CD14-positive monocyte (primary cell): ENCODE results near the gene NAV1. TPM values are rescaled to one million over a fixed set of nuclear protein-coding genes. Genes with fewer than 3 reads are reported as not detected.

Experiments used
- DNase-seq, 3 donors: peaks; one replicate each; pipeline ENCODE4 v3.0.0-alpha.2; 2011 to 2022
- H2AFZ ChIP-seq: 2 replicates; pipeline ENCODE4 v1.6.0; 2012; ENCODE audit warnings: mild to moderate bottlenecking, low read depth, low read length, inconsistent platforms; ENCODE audit not compliant: insufficient read depth, poor library complexity, severe bottlenecking
- H3K27ac ChIP-seq, 2 donors: 1 replicate in 1 of 2; 2 replicates in 1 of 2; pipeline ENCODE4 v1.5.1; 2012 to 2013; ENCODE audit warnings: low read length in 2 of 2, control low read depth in 1 of 2, inconsistent platforms in 1 of 2, low read depth in 1 of 2, mild to moderate bottlenecking in 1 of 2
- H3K27me3 ChIP-seq, 2 donors: one replicate each; pipeline versions ENCODE4 v1.6.0 to v1.6.1; 2011 to 2013; ENCODE audit warnings: low read length in 2 of 2; ENCODE audit not compliant: control insufficient read depth in 2 of 2, insufficient read depth in 2 of 2
- H3K36me3 ChIP-seq, 2 donors: replicated peaks in 1 of 2; 1 replicate in 1 of 2; 2 replicates in 1 of 2; pipeline versions ENCODE4 v1.5.1 to v1.6.1; 2012 to 2013; ENCODE audit warnings: low read length in 2 of 2, control low read depth in 1 of 2, inconsistent platforms in 1 of 2, mild to moderate bottlenecking in 1 of 2; ENCODE audit not compliant: insufficient read depth in 2 of 2, control insufficient read depth in 1 of 2
- H3K4me1 ChIP-seq, 2 donors: 1 replicate in 1 of 2; 2 replicates in 1 of 2; pipeline versions ENCODE4 v1.5.1 to v1.6.1; 2012 to 2013; ENCODE audit warnings: low read length in 2 of 2, control low read depth in 1 of 2, inconsistent platforms in 1 of 2, mild to moderate bottlenecking in 1 of 2, moderate library complexity in 1 of 2; ENCODE audit not compliant: insufficient read depth in 2 of 2, control insufficient read depth in 1 of 2
- H3K4me2 ChIP-seq: replicated peaks from 2 replicates; pipeline ENCODE3; 2012; ENCODE audit warnings: low read length, moderate library complexity, mild to moderate bottlenecking; ENCODE audit not compliant: poor library complexity, severe bottlenecking; ENCODE audit errors: extremely low read depth
- H3K4me3 ChIP-seq, 3 experiments: fragments of 200-600 bp in 1 of 3; sonication (generic) in 1 of 3; replicated peaks in 1 of 3; 1 replicate in 2 of 3; 2 replicates in 1 of 3; pipeline ENCODE4 v1.5.1; 2011 to 2013; ENCODE audit warnings: low read length in 3 of 3, mild to moderate bottlenecking in 3 of 3, control low read depth in 2 of 3, low read depth in 2 of 3, inconsistent platforms in 1 of 3, moderate library complexity in 1 of 3
- H3K79me2 ChIP-seq: 2 replicates; pipeline ENCODE4 v1.6.0; 2012; ENCODE audit warnings: mild to moderate bottlenecking, control low read depth, inconsistent platforms, low read length, moderate library complexity; ENCODE audit not compliant: insufficient read depth
- H3K9ac ChIP-seq: 2 replicates; pipeline ENCODE4 v1.6.0; 2017; ENCODE audit warnings: low read length, mild to moderate bottlenecking; ENCODE audit not compliant: insufficient read depth, poor library complexity, severe bottlenecking
- H3K9me3 ChIP-seq, 2 donors: replicated peaks in 1 of 2; 1 replicate in 1 of 2; 2 replicates in 1 of 2; pipeline versions ENCODE4 v1.5.1 to v1.6.1; 2012 to 2013; ENCODE audit warnings: low read length in 2 of 2, control low read depth in 1 of 2; ENCODE audit not compliant: control insufficient read depth in 1 of 2, insufficient read depth in 1 of 2
- H4K20me1 ChIP-seq: 2 replicates; pipeline ENCODE4 v1.6.0; 2012; ENCODE audit warnings: mild to moderate bottlenecking, low read length, control low read depth, moderate library complexity; ENCODE audit not compliant: insufficient read depth
- H3K27ac Mint-ChIP-seq, 7 donors: one replicate each; pipeline ENCODE4 v1.8.0; 2020; ENCODE audit warnings: mild to moderate bottlenecking in 7 of 7, mixed read lengths in 7 of 7, moderate library complexity in 6 of 7, inconsistent platforms in 2 of 7
- H3K27me3 Mint-ChIP-seq, 3 donors: one replicate each; pipeline ENCODE4 v1.8.0; 2021 to 2022; ENCODE audit warnings: low read depth in 3 of 3, mild to moderate bottlenecking in 3 of 3, mixed read lengths in 3 of 3, moderate library complexity in 3 of 3, inconsistent platforms in 1 of 3
- H3K36me3 Mint-ChIP-seq, 2 donors: one replicate each; pipeline ENCODE4 v1.8.0; 2020; ENCODE audit warnings: mixed read lengths in 2 of 2, inconsistent platforms in 1 of 2, mild to moderate bottlenecking in 1 of 2
- H3K4me1 Mint-ChIP-seq: one replicate; pipeline ENCODE4 v1.8.0; 2020; ENCODE audit warnings: mild to moderate bottlenecking, mixed read lengths
- H3K4me3 Mint-ChIP-seq, 2 donors: one replicate each; pipeline ENCODE4 v1.8.0; 2020; ENCODE audit warnings: mild to moderate bottlenecking in 2 of 2, mixed read lengths in 2 of 2, moderate library complexity in 1 of 2
- H3K9me3 Mint-ChIP-seq, 7 donors: one replicate each; pipeline ENCODE4 v1.8.0; 2020 to 2022; ENCODE audit warnings: mixed read lengths in 7 of 7, mild to moderate bottlenecking in 6 of 7, moderate library complexity in 6 of 7, inconsistent platforms in 2 of 7
- WGBS: methylation state at CpG from one replicate; pipeline ENCODE4 v1.1.5; 2013; ENCODE audit warnings: missing lambda C conversion rate; ENCODE audit not compliant: insufficient coverage; 5-methylcytosine and 5-hydroxymethylcytosine counted together
- intact Hi-C, 2 donors: fragments of 100-400 bp; cut with micrococcal nuclease; formaldehyde crosslinking; loops; one replicate each; pipeline versions ENCODE4 v1.15.0 to v1.15.1; 2023
- polyA plus RNA-seq, 3 donors: library from polyadenylated mRNA; depleted of rRNA in 1 of 3; unstranded in 2 of 3; stranded (reverse) in 1 of 3; fragments of 300-500 nt in 2 of 3; fragments of >200 nt in 1 of 3; fragmentation: Illumina TruSeq in 2 of 3; gene quantifications; 1 replicate in 2 of 3; 2 replicates in 1 of 3; pipeline ENCODE4 v1.2.3, GENCODE V29; 2012 to 2021
- TF ChIP-seq, protein P1 (sequence below): fragments of 200-600 bp; IDR thresholded peaks from one replicate; pipeline ENCODE4 v1.8.0; 2022; ENCODE audit warnings: antibody characterized with exemption, mild to moderate bottlenecking

The NAV1 gene
- polyA plus RNA-seq, 3 donors: 0.37 to 1.4 (median 0.89) TPM

DNA sequence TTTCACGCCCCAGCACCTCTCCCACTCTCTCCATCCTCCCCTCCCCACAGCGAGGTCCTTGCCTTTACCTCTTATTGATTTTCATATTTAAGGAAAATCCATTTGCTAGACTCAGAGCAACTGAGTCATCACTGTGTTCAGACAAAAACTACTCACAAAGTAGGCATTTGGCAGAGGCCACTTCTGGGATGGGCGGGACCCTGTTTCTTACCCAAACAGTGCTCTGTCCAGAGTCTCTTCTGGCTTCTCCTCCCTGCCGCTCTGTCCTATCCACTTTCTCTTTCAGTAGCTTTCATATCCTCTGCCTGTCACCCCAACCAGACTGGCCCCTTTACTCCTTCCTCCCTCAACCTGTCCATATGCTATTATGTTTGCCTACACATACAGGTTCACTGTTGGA is 2.4 kb upstream of the NAV1 start:
- no peak overlapping the region for H3K4me3 Mint-ChIP-seq
- H3K27ac Mint-ChIP-seq: peak overlapping the region in 6 of 7 donors; percentile 50 to 88 (median 74)
- H3K9ac ChIP-seq: no peak overlapping the region

DNA sequence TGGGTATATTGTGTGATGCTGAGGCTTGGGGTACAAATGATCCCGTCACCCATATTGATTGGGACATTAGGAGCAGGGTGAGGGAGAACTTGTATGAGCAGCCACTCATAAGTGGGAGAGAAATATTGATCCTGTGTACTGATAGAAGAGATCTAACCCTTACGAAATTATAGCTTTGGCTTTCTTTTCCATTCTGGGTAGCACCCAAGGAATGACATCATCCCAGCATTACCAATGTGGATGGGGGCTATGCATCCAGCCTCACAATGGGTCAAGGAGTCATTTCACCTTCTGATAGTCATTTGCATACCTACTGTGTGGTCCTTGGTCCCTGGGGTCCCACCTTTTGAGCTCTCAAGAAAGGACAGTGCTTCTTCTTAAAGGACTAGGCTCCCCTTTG is 1.9 kb upstream of the NAV1 start:
- DNase-seq: no peak
- H3K4me3 Mint-ChIP-seq: no peak overlapping the region
- intact Hi-C loops: no loop called here
- peaks cover 7 to 22% of the 10 kb centered on the region in 2 donors for H3K36me3 Mint-ChIP-seq
- H3K27ac ChIP-seq: no peak overlapping the region
- no peak overlapping the region for H3K27ac Mint-ChIP-seq
- no peak overlapping the region for H3K4me2 ChIP-seq
- peaks cover 32 to 37% of the 10 kb centered on the region in 2 donors for H3K27me3 ChIP-seq
- WGBS: 83% methylated on average over 1 of the region's 2 CpGs
- H3K4me3 ChIP-seq: no peak overlapping the region
- no peak overlapping the region for H2AFZ ChIP-seq
- H3K27me3 Mint-ChIP-seq: peaks cover 24 to 40% (median 32%) of the 10 kb centered on the region in 3 donors
- no peaks in the 10 kb centered on the region for H3K9me3 ChIP-seq
- no peak overlapping the region for H3K9ac ChIP-seq
- H3K79me2 ChIP-seq: no peaks in the 10 kb centered on the region
- H3K36me3 ChIP-seq: no peaks in the 10 kb centered on the region
- H4K20me1 ChIP-seq: no peaks in the 10 kb centered on the region
- H3K4me1 ChIP-seq: peaks cover 52 to 63% of the 10 kb centered on the region in 2 donors
- TF ChIP-seq, protein P1, sequence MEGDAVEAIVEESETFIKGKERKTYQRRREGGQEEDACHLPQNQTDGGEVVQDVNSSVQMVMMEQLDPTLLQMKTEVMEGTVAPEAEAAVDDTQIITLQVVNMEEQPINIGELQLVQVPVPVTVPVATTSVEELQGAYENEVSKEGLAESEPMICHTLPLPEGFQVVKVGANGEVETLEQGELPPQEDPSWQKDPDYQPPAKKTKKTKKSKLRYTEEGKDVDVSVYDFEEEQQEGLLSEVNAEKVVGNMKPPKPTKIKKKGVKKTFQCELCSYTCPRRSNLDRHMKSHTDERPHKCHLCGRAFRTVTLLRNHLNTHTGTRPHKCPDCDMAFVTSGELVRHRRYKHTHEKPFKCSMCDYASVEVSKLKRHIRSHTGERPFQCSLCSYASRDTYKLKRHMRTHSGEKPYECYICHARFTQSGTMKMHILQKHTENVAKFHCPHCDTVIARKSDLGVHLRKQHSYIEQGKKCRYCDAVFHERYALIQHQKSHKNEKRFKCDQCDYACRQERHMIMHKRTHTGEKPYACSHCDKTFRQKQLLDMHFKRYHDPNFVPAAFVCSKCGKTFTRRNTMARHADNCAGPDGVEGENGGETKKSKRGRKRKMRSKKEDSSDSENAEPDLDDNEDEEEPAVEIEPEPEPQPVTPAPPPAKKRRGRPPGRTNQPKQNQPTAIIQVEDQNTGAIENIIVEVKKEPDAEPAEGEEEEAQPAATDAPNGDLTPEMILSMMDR: no peak
- H3K9me3 Mint-ChIP-seq: peaks cover 0 to 11% (median 0%) of the 10 kb centered on the region in 7 donors
- peaks cover 64% of the 10 kb centered on the region for H3K4me1 Mint-ChIP-seq

More for the DNA sequence above, 2.4 kb upstream of the NAV1 start:
- Histone ChIP-seq H3K4me3 (no peak overlapping the region), H2AFZ (no peak overlapping the region), H3K4me2 (no peak overlapping the region), H3K4me1 (peaks cover 47 to 58% of the 10 kb centered on the region in 2 donors), H4K20me1 (no peaks in the 10 kb centered on the region), H3K36me3 (no peaks in the 10 kb centered on the region), H3K79me2 (no peaks in the 10 kb centered on the region), H3K27ac (no peak overlapping the region), H3K9me3 (no peaks in the 10 kb centered on the region), H3K27me3 (peaks cover 32 to 37% of the 10 kb centered on the region in 2 donors)
- WGBS: 83% methylated on average over 3 of the region's 4 CpGs
- TF ChIP-seq, protein P1: no peak
- intact Hi-C loops: no loop called here
- Mint-ChIP-seq H3K36me3 (peaks cover 10 to 20% of the 10 kb centered on the region in 2 donors), H3K4me1 (peaks cover 60% of the 10 kb centered on the region), H3K27me3 (peaks cover 24 to 38% (median 32%) of the 10 kb centered on the region in 3 donors), H3K9me3 (peaks cover 0 to 11% (median 0%) of the 10 kb centered on the region in 7 donors)
- peak in 1 of 3 donors; percentile 17 for DNase-seq
